GM13976 (cell line): ENCODE measurements around the gene CENPT.

Experiments used
- DNase-seq: peaks from one replicate; pipeline ENCODE4 v3.0.0; 2012; ENCODE audit warnings: low spot score
- CTCF ChIP-seq: IDR thresholded peaks from 2 replicates; pipeline ENCODE4 v1.5.1; 2012; ENCODE audit warnings: borderline replicate concordance, mild to moderate bottlenecking; ENCODE audit not compliant: insufficient read depth; ENCODE audit errors: extremely low read depth, missing control alignments, control extremely low read depth
- in situ Hi-C: fragments of 300-500 bp; cut with MboI; formaldehyde crosslinking; loops from one replicate; pipeline ENCODE4 v1.12.0; 2022; ENCODE audit warnings: low sequenced_read_pairs, mixed read lengths, inconsistent platforms; ENCODE audit not compliant: unreplicated experiment

The CENPT gene

GRCh38 chr16:67790071-67790470 is 57.4 kb downstream of the CENPT start:
- in situ Hi-C loops = no loop called here
- DNase-seq = no peak
- TF ChIP-seq CTCF = no peak

GRCh38 chr16:67786491-67786890 is 61.0 kb downstream of the CENPT start:
- in situ Hi-C loops = no loop called here
- TF ChIP-seq CTCF = no peak
- no peak for DNase-seq

GRCh38 chr16:67783353-67783725 is 64.2 kb downstream of the CENPT start:
- in situ Hi-C loops = no loop called here
- no peak for TF ChIP-seq CTCF
- DNase-seq = no peak

GRCh38 chr16:67782567-67783352 is 64.7 kb downstream of the CENPT start:
- TF ChIP-seq CTCF = no peak
- no peak for DNase-seq
- in situ Hi-C loops = no loop called here

- in situ Hi-C loops = no loop called here
- no peak for DNase-seq
- no peak for TF ChIP-seq CTCF
Observed at GRCh38 chr16:67781565-67781921, 66.0 kb downstream of the CENPT start.

DNA sequence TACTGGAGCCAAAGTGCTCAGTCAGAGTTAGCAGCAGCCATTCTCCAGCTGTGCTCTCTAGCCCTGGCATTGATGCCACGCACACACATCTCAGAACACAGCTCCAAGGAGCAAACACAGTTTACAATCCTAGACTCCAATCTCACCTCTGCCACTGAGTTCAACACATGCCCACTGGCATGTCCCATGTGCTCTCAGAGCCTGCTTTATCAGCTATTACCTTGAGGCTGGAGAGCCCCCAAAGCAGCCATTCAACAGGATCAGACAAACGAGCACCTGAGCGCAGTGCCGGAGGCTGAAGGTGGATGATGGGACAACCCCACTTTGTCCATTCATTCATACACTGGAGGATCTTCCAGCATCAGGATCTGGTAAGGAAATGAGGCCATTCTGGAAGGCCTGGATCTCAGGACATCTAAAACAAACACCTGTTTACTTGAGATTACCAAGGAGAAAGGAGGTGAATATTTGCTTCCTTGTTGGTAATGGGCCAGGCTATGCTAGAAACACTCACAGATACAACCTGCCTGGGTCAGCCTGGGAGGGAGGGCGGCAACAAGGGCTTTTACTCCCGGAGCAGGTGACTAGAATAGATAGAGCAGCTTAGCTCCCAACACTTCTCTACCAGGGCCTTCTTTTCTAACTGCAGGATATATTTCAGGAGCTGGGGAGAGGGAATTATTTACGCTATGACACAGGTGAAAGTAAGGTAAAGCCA is 66.5 kb downstream of the CENPT start:
- DNase-seq = no peak
- no peak for TF ChIP-seq CTCF
- in situ Hi-C loops = no loop called here
